IMR-90 (cell line): Measurements from ENCODE around the gene ARHGAP19. TPM values are rescaled to one million over a fixed set of nuclear protein-coding genes. Genes with fewer than 3 reads are reported as not detected.

Experiments
- ATAC-seq: fragments of 200-7000 bp; cut with Tn5 transposase; 2 replicates; pipeline ENCODE4 v1.9.1; 2020; ENCODE audit warnings: low read depth, mild to moderate bottlenecking, moderate library complexity
- BruUV-seq: library from RNA; stranded (reverse); fragments of 400-500 nt; replicated peaks from 2 replicates; lab custom pipeline; 2021; lab: Mats Ljungman, UMichigan
- CTCF ChIA-PET: fragments of 300-600 bp; formaldehyde crosslinking; extraction: SDS; loops from one replicate; lab custom pipeline; 2021; ENCODE audit warnings: antibody characterized with exemption; lab: Yijun Ruan, JAX
- POLR2A ChIA-PET: fragments of 300-600 bp; sonication (Branson Sonifier 250); formaldehyde crosslinking; loops from one replicate; lab custom pipeline; 2022; ENCODE audit warnings: antibody characterized with exemption; ENCODE audit not compliant: unreplicated experiment; lab: Charles Lee
- DNase-seq: peaks from one replicate; pipeline ENCODE4 v3.0.0; 2013
- H2AFZ ChIP-seq: replicated peaks from 2 replicates; pipeline ENCODE3; 2013; ENCODE audit warnings: low read length, mild to moderate bottlenecking; ENCODE audit not compliant: poor library complexity
- H2AK5ac ChIP-seq: 2 replicates; pipeline ENCODE4 v1.6.1; 2013; ENCODE audit warnings: low read depth, low read length, inconsistent platforms
- H2AK9ac ChIP-seq: replicated peaks from 2 replicates; pipeline ENCODE3; 2013; ENCODE audit warnings: mild to moderate bottlenecking, low read depth, low read length, moderate library complexity; ENCODE audit not compliant: poor library complexity
- H2BK120ac ChIP-seq: 2 replicates; pipeline ENCODE4 v1.6.1; 2013; ENCODE audit warnings: low read depth, low read length, inconsistent platforms
- H2BK15ac ChIP-seq: 3 replicates; pipeline ENCODE4 v1.6.1; 2013; ENCODE audit warnings: low read depth, low read length, inconsistent platforms
- H2BK20ac ChIP-seq: 2 replicates; pipeline ENCODE4 v1.6.1; 2013; ENCODE audit warnings: low read depth, mild to moderate bottlenecking, inconsistent platforms, low read length, moderate library complexity
- H2BK5ac ChIP-seq: 2 replicates; pipeline ENCODE4 v1.6.1; 2013; ENCODE audit warnings: mild to moderate bottlenecking, low read depth, low read length, inconsistent platforms; ENCODE audit not compliant: poor library complexity, severe bottlenecking
- H3K14ac ChIP-seq: replicated peaks from 2 replicates; pipeline ENCODE4 v1.6.1; 2013; ENCODE audit warnings: low read depth, low read length, inconsistent platforms
- H3K18ac ChIP-seq: 2 replicates; pipeline ENCODE4 v1.6.1; 2013; ENCODE audit warnings: low read depth, low read length, control low read depth
- H3K23ac ChIP-seq: 2 replicates; pipeline ENCODE4 v1.6.1; 2013; ENCODE audit warnings: low read depth, low read length, inconsistent platforms
- H3K27ac ChIP-seq: 2 replicates; pipeline ENCODE4 v1.5.1; 2013; ENCODE audit warnings: mild to moderate bottlenecking, control low read depth, low read length; ENCODE audit not compliant: insufficient read depth
- H3K27me3 ChIP-seq: 2 replicates; pipeline ENCODE4 v1.6.1; 2013; ENCODE audit warnings: low read length; ENCODE audit not compliant: control insufficient read depth, insufficient read depth
- H3K36me3 ChIP-seq: 2 replicates; pipeline ENCODE4 v1.6.1; 2013; ENCODE audit warnings: low read length, mixed read lengths; ENCODE audit not compliant: control insufficient read depth, insufficient read depth
- H3K4ac ChIP-seq: 2 replicates; pipeline ENCODE4 v1.6.1; 2013; ENCODE audit warnings: low read depth, low read length, inconsistent platforms
- H3K4me1 ChIP-seq: 2 replicates; pipeline ENCODE4 v1.6.1; 2013; ENCODE audit warnings: low read length, mixed read lengths; ENCODE audit not compliant: control insufficient read depth, insufficient read depth
- H3K4me2 ChIP-seq: 2 replicates; pipeline ENCODE4 v1.6.1; 2013; ENCODE audit warnings: low read depth, mild to moderate bottlenecking, control low read depth, low read length, moderate library complexity
- H3K4me3 ChIP-seq: 2 replicates; pipeline ENCODE4 v1.5.1; 2013; ENCODE audit warnings: low read depth, mild to moderate bottlenecking, control low read depth, low read length, moderate library complexity; ENCODE audit not compliant: insufficient read depth
- H3K56ac ChIP-seq: 2 replicates; pipeline ENCODE4 v1.6.1; 2013; ENCODE audit warnings: low read length, inconsistent platforms; ENCODE audit not compliant: insufficient read depth; ENCODE audit errors: extremely low read depth
- H3K79me1 ChIP-seq, 2 experiments: 2 replicates each; pipeline ENCODE4 v1.6.1; 2013; ENCODE audit warnings: low read length in 2 of 2, inconsistent platforms in 1 of 2, low read depth in 1 of 2
- H3K9ac ChIP-seq: 2 replicates; pipeline ENCODE4 v1.6.1; 2013; ENCODE audit warnings: low read depth, low read length, control low read depth
- H3K9me1 ChIP-seq: 2 replicates; pipeline ENCODE4 v1.6.1; 2013; ENCODE audit warnings: low read length, inconsistent platforms; ENCODE audit not compliant: insufficient read depth
- H3K9me3 ChIP-seq: 2 replicates; pipeline ENCODE4 v1.6.1; 2013; ENCODE audit warnings: low read length; ENCODE audit not compliant: control insufficient read depth, insufficient read depth
- H4K20me1 ChIP-seq: 2 replicates; pipeline ENCODE4 v1.6.1; 2013; ENCODE audit warnings: low read length, inconsistent platforms; ENCODE audit not compliant: insufficient read depth
- H4K5ac ChIP-seq: 2 replicates; pipeline ENCODE4 v1.6.1; 2013; ENCODE audit warnings: mild to moderate bottlenecking, low read depth, low read length, control low read depth
- H4K8ac ChIP-seq, 2 experiments: 2 replicates each; pipeline ENCODE4 v1.6.1; 2013; ENCODE audit warnings: low read depth in 2 of 2, low read length in 2 of 2, control low read depth in 1 of 2, inconsistent platforms in 1 of 2
- H4K91ac ChIP-seq: 2 replicates; pipeline ENCODE4 v1.6.1; 2013; ENCODE audit warnings: low read depth, low read length, inconsistent platforms; ENCODE audit not compliant: insufficient read depth
- FOS ChIP-seq: fragments of 150-350 bp; IDR thresholded peaks from 2 replicates; pipeline ENCODE4 v1.6.1; 2016; ENCODE audit warnings: low read depth, low read length
- MAZ ChIP-seq: IDR thresholded peaks from 2 replicates; pipeline ENCODE4 v1.6.1; 2012; ENCODE audit warnings: low read depth, mild to moderate bottlenecking, low read length, improper control_type of control experiment, moderate library complexity, borderline replicate concordance
- WGBS, 2 experiments: methylation state at CpG; one replicate each; pipeline versions ENCODE4 v1.1.5 to v1.1.7; 2013; ENCODE audit warnings: missing lambda C conversion rate in 2 of 2; ENCODE audit not compliant: insufficient read length in 1 of 2; ENCODE audit errors: extremely low coverage in 2 of 2; 5-methylcytosine and 5-hydroxymethylcytosine counted together
- dilution Hi-C: fragments of 300-500 bp; cut with HindIII; formaldehyde crosslinking; loops from one replicate; pipeline ENCODE4 v1.14.3; 2018; ENCODE audit warnings: low sequenced_read_pairs; ENCODE audit not compliant: unreplicated experiment
- in situ Hi-C: fragments of 300-500 bp; cut with MboI; formaldehyde crosslinking; loops from 3 replicates; pipeline ENCODE4 v1.14.3; 2019; ENCODE audit warnings: low sequenced_read_pairs, inconsistent platforms, mixed read lengths
- intact Hi-C: fragments of 100-400 bp; cut with micrococcal nuclease; formaldehyde crosslinking; loops from 2 replicates; pipeline ENCODE4 v1.10.0; 2022
- polyA plus RNA-seq, 3 experiments: library from polyadenylated mRNA; depleted of rRNA; stranded (reverse); fragments of >200 nt; gene quantifications; 2 replicates each; pipeline ENCODE4 v1.2.3, GENCODE V29; 2012; ENCODE audit warnings: low replicate concordance in 1 of 3
- total RNA-seq: library from RNA; depleted of rRNA; stranded (reverse); fragments of >200 nt; gene quantifications from 2 replicates; pipeline ENCODE4 v1.2.3, GENCODE V29; 2012

The ARHGAP19 gene
- total and polyA plus RNA-seq, 2 of the 4 experiments (the other 2 are of a cell fraction): 6.3 to 7.0 TPM

GRCh38 chr10:97333601-97334369 is 41.3 kb upstream of the ARHGAP19 start:
- TF ChIP-seq MAZ (0 out of 2 replicates have a peak, but pooled peaks have one; percentile 2), FOS (no peak)
- Histone ChIP-seq H3K4ac (peak overlapping the region; percentile 31), H3K56ac (no peak overlapping the region), H3K4me2 (peak overlapping the region; percentile 94), H3K36me3 (no peaks in the 10 kb centered on the region), H2AK9ac (peak overlapping the region; percentile 76), H4K8ac (peak overlapping the region; percentile 10 to 25; a peak in 2 of 4 replicates), H2BK20ac (no peak overlapping the region), H2BK120ac (no peak overlapping the region), H3K9me1 (no peaks in the 10 kb centered on the region; the same call in 1 of the 2 replicates), H2AFZ (peak overlapping the region; percentile 99), H3K14ac (0 out of 2 replicates have a peak overlapping the region, but pooled peaks have one; percentile 1), H4K91ac (no peak overlapping the region), H3K23ac (peak overlapping the region; percentile 5; the same call in 1 of the 2 replicates), H4K20me1 (no peaks in the 10 kb centered on the region), H4K5ac (peak overlapping the region; percentile 61; the same call in 1 of the 2 replicates), H3K4me3 (peak overlapping the region; percentile 72), H2AK5ac (no peak overlapping the region), H2BK15ac (no peak overlapping the region), H3K79me1 (peaks cover 15 to 35% of the 10 kb centered on the region in 2 experiments), H3K18ac (no peak overlapping the region), H3K4me1 (peaks cover 13% of the 10 kb centered on the region), H2BK5ac (no peak overlapping the region), H3K27me3 (peaks cover 18% of the 10 kb centered on the region), H3K27ac (peak overlapping the region; percentile 44), H3K9me3 (no peaks in the 10 kb centered on the region), H3K9ac (peak overlapping the region; percentile 97)
- dilution Hi-C loops (no loop called here), in situ Hi-C loops (no loop called here), intact Hi-C loops (loop anchor here (2.0 kb wide), 2 partner anchors 55 to 261 kb away; no protein-coding TSS in a partner anchor)
- WGBS, 2 experiments: 2% methylated on average over 60 of the region's 89 CpGs; no CpG with 5 or more reads in 1 of the 2 experiments
- peak; percentile 9 for ATAC-seq
- POLR2A ChIA-PET: interaction anchor here (0.5 to 0.6 kb wide), 2 partner anchors 12 to 123 kb away, joined by 3 to 7 read pairs; no protein-coding TSS in a partner anchor
- peak; percentile 45 for DNase-seq
- no TSS peak for BruUV-seq
- CTCF ChIA-PET: interaction anchor here (1.2 to 3.5 kb wide), 5 partner anchors 14 to 55 kb away, joined by 3 to 23 read pairs (median 5); partner anchors contain the start of gene FRAT1
